HUDEP-2 (cell line): ENCODE results near the gene RIC8B.

Experiments used
- DNase-seq, 76 experiments: peaks; one replicate each; lab custom pipeline; 2025; ENCODE audit not compliant: unreplicated experiment in 76 of 76; lab: John Stamatoyannopoulos, UW

Gene RIC8B

DNA sequence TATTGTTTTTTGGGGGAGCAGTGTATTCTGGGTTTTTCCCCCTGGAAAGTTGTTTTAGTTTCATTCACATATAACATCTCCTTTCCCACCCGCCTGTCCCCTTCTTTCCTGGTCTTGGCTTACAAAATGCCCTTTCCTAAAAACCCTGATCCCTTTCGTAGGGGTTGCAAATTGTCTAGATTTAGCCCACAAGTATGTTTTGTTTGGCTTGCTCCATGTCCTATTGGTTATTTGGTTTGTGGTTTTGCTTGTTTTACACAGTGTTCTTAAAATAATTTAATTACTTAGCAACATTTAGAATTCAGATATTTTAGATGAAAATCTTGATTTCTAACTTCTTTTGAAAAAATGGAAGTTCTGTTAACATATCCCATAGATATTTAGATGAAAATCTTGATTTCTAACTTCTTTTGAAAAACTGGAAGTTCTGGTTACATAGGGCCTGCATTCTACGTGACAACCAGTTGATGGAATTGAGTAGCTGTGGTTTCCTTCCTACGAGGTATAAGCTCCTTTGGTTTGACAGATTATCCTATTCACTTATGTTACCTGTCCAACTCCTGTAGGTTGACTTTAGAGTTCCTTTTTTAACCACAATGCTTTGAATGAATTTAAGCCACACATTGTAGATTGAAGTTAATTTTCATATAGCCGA lies 92.1 kb downstream of the RIC8B start:
- DNase-seq, result no peak

DNA sequence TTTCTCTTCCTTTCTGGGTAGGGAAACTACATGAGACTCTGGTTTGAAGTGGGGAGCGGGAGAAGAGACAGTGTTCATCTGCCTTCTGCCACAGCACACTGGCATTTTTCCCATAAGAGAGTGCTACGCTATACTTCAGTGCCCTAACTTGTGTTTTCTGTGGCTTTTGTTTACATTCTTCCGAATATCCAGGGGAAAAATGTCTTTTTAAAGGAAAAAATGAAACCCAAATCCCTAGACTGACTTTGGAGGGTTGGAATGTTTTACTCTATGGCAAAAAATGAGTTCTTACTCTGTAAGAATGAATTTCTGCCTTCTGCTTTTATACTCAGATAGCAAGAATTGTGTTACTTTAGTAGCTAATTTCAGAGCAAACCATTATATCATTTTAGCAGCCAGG lies 93.2 kb downstream of the RIC8B start:
- DNase-seq, result no peak

DNA sequence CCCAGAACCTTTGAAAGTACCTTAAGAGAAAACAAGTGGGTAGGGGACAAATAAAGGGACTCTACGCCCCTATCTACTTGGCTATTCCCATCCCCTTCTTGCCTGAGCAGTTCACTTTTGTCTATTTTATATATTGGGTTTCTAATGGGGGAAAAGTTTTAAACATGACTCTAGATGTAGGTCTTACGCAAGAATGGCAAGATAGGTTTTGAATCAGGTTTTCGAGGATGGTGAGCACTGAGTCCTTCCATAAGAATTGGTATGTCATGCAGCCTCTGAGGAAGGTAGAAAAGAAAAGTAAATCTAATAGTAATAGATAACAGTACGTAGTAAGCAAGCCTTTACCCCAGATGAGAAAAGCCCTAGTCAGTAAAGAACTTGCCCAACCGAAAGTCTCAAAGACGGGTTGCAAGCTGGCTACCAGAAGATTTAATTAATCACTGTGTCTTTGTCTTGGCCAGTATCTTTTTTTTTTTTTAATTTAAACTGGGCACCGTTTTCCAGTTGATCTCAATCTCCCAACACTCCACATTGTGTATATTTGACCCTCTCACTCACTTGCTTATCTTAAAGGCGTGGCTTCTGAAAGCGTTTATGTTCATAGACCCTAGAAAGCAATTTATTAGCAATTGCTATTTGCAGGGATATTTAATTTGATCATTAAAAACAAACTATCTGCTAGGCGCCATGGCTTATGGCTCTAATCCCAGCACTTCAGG lies 94.7 kb downstream of the RIC8B start:
- DNase-seq, result no peak

DNA sequence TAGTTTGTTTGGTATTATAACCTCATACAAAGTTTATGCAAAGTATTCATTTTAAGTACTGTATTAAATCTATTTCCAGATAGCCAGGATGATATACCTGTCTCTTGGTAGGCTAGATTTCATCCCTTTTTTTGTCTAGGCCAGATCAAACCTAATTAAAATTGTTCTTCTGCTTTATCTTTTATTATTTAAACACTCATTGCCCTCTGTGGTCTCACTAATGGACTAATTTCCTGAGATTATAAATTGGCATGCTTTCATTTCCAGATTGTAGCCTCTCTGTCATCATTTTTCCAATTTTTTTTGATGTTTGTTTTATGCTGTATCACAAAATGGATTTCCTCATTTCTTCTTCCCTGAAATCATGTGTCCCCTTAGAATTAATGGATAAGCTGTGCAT lies 95.6 kb downstream of the RIC8B start:
- DNase-seq, result no peak

DNA sequence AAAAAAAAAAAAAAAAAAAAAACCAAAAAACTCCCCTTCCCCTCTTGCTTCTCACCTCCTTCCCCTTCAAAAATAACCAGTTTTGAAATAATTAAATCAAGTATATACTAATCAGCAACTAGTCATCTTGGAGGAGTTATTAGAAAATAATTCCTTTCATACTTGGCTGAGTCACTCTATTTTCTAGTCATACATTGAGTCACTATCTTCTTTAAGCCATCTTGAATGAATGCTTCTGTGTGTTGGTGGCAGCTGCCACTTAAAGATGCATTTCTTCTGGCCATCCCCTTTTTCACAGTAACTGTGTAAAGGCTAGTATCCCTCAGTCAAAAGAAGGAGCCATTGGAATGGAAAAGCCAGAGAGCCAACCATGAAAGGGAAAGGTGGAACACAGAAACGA lies 97.0 kb downstream of the RIC8B start:
- DNase-seq, result no peak

DNA sequence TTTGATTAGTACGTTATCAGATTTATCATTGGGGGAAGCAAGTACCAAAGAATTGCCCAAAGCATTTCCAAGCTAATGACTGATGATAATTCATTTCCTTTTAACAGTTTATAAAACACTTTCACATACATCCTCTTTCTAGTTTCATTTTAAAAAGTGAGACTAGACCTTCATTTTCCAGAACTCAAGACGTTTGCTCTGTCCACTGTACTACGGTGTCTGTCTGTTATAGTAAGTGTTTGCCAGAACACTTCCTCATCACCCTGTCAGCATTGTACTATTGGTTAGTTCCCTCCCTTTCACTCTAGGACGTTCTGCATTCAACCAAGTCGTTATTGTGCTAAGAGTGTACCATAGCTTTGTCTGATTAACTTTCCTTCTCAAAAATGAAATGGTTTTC lies 99.5 kb downstream of the RIC8B start:
- no peak for DNase-seq

DNA sequence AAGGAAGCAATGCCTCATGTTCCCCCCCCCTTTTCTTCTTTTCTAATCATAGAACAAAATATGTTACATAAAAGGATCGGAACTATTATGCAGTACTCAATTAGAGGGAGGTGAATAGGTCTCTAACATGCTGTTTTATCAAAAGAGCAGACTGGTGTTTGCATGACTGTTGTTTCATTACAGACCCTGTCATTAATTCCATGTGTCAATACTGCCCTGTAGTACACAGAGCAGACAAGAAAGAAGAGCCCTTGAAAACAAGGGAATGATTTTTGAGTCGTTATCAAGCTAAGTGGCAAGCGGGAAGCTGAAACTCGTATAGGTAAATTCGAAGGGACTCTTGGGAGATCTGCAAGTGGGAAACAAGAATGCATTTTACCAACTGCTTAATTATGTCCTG lies 104.3 kb downstream of the RIC8B start:
- no peak for DNase-seq

DNA sequence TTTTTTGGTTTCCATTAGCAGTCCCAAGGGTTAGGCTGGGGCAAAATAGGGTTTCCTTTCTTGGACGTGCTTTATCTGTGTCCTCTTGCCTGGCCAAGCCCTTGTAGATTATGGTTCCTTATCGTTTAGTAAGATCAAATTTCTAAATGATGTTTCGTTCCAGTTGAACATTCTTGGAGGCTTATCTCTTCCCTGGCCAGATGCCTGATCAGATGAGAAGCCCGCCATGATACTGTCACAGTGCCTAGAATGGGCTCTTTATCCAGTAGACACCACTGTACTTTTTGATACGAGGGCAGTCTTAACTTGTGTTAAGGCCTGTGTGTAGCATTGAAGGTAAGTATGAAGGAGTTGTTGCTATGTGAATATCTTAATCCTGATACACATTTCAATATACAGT lies 105.1 kb downstream of the RIC8B start:
- DNase-seq, result peak in 40 of 76 experiments; percentile 1 to 63 (median 22)

DNA sequence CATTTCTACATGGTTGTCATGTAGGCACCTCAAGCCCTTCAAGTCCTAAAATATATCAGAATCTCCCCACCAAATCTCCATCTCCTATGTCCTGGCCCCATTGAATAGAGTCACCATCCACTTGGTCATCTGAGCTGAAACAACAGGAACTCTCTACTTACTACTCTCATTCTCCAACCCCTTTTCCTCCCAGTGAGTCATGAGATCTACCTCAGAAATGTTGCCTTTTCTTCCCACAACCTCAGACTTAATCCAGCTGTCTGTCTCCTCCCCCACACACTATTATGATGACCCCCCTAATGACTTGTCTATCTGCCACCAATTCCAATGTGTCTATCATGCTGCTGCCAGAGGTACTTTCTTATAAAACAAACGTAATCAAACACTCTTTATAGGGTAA lies 108.9 kb downstream of the RIC8B start:
- no peak for DNase-seq

DNA sequence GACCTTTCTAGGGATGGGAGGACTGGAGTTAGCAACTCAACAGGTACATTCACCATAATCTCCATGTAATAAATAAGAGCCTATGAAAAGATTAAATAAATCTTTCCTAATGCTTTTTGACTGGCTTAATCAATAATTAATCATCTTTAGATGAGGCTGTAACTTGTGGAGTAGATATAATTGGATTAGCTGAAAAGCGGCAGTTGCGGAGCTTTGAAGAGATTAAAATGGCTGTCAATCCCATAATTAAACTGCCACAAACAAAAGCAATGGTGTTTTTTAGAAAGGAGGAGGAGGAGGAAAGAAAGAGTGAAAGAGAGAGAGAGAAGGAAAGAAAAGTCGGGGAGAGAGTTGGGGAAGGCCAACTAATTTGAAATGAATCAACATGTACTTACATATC lies 110.5 kb downstream of the RIC8B start:
- no peak for DNase-seq

DNA sequence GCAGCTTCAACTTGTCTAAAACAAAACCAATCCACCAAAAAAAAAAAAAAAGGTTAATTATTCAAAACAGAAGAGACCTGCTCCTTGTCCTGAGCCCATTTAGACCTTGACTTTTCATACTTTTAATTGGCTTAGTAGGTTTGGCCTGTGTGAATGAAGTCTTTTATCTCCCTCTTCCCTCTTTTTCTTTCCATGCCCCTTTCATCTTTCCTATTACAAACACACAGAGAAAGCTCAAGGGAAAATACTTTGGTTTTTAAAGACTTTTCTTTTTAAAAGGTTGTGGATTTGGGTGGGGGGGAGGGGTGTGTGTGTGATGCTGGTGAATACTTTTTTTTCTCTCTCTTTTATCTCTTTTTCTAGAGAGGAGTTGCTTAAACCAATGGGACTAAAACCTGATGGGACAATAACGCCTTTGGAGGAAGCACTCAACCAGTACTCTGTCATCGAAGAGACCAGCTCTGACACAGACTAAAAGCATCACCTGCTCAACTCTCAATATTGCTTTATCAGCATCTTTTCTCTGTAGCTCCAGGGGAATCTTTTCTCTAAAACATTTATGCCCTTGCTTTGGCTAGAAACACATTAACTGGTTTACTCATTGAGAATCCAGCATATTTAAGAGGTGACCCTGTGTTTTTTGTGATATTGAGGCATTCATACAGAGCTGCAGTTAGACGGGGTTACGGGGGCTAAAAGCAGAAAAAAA lies 111.2 kb downstream of the RIC8B start:
- DNase-seq, result no peak

DNA sequence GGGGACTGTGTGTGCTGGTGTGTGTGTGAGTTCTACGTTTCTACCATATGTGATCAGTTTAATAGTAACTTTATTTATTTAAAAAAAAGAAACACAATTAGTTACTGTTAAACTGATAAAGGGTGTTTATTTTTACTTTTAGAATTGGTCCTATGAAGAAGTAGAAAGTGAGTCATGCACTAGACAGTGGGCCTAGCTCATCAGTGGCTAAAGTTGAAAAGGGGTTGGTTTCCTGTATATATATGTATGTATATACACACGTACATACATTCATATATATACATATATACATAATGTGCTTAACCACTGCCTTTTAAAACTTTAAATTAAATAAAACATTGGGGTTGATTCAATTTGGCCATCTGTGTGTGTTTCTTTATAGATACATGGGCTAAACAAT lies 112.5 kb downstream of the RIC8B start:
- DNase-seq, result no peak

DNA sequence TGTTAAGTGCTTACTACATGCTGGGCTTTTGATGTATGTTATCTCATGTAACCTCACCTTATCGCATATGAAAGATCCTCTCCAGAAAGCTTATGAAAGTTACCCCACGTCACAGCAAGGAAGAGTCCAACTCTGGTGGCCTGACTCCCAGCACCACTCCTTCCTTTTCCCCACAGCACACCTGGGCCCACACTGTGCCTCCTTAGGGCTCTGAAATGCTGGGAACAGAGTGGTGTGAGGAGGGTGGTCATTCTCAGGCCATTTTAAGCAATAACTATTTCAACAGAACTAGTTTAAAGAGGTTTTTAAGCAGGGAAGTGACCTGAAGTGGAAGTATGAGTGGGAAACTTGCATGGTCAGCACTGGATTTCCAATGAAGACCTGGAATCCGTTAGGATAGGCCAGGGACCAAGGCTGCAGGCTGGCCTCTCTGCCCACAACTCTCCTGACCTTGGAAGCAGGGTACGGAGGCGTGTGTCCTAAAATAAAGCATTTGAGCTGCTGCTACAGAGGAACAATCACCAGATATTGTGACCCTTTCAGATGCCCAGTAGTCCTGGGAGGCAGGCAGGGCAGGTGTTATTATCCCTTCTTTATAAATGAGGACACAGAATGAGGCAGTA lies 114.0 kb downstream of the RIC8B start:
- no peak for DNase-seq

DNA sequence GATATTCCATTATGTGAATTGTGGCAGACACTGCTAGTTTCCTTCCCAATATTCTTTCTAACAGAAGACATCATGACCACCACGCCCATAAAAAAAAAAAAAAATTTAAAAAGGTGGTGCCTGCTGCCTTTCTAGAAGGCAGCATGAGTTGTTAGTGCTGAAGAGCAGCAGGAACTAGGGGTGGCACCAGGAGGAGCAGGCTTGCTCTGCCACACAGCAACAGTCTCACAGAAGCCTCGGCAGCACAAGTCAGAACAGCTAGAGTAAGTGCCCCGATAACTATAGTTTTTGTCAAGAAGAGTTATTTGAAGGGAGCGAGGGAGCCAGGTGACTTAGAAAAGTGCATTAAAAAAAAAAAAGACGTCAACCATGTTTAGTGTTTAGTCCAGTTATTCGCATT lies 114.8 kb downstream of the RIC8B start:
- DNase-seq, result no peak

DNA sequence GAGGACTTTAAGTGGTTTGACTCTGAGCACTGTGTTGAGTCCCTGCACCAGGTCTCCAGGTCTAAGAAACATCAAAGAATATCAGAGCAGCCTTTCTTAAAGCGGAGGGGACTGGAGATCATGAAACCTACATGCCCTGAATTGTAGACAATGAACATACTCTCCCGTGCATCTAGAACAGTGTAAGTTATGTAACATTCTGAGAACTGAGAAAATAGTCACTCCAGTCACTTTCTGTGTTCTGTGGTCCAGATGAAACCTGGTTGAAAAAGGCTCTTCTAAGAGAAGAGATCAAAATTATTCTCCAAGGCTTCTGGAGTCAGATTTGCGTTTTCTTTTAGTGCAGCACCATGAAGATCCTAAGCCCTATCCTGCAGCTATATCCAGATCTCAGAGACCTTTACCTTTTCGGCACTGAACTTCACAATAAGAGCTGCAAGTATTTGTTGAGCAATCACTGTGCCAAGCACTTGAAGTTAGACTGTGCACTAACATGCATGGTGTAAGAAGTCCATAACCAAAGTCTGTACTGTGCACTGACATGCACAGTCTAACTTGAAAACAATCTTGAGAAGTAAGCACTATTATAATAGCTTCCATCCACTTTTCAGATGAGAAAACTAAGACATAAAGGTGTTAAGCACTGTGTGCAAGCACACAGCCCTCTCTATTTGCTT lies 115.6 kb downstream of the RIC8B start:
- no peak for DNase-seq

DNA sequence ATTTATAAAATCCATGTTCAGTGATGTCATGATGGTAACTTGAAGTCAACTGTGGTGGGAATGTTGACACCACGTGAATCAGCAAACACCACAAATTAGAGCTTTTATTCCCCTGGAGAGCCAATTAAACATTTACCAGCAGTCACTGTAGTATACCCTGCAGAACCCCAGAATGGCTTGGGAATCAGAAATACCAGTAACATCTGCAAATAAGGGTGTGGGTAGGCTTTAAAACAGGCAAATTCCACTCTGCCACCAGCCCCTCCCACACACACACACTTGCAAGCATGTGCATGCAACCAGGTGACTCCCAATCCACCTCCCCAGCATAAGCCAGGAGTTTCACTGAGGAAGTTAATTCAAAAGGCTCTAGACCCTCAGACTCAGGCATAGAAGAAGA lies 117.6 kb downstream of the RIC8B start:
- no peak for DNase-seq

DNA sequence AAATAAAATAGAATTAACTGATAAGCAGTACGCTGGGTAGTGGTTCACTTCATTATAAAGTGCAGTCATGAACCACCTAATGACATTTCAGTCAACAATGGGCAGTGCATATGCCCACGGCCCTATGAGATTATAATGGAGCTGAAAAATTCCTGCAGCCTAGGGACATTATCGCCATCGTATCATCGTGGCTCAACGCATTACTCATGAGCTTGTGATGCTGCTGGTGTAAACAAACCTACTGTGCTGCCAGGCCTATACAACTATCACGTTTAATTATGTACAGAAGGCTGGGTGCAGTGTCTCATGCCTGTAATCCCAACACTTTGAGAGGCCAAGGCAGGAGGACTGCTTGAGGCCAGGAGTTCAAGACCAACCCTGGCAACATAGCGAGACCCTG lies 119.0 kb downstream of the RIC8B start:
- no peak for DNase-seq

DNA sequence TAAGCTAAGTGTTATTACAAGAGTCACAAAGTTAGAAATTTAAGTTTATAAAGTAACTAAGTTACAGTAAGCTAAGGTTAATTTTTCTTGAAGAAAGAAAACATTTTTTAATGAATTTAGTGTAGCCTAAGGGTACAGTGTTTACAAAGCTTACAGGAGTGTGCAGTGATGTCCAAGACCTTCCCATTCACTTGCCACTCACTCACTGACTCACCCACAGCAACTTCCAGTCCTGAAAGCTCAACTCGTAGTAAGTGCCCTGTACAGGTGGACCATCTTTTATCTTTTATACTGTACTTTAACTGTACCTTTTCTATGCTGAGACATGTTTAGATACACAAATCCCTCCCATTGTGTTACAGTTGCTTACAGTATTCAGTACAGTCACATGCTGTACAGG lies 120.3 kb downstream of the RIC8B start:
- DNase-seq, result no peak

DNA sequence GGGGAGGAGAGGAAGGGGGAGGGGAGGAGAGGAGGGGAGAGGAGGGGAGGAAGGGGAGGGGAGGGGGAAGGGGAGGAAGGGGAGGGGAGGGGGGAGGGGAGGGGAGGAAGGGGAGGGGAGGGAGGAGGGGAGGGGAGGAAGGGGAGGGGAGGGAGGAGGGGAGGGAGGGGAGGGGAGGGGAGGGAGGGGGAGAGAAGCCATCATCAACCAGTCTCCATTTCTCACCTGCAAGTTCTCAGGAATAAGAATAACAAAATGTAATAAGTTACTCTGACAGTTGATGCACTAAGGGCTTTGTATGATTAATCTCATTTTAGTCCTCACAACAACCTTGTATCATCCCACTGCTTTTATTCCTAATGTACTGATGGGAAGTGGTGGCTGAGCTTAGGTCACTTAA lies 122.1 kb downstream of the RIC8B start:
- DNase-seq, result no peak

DNA sequence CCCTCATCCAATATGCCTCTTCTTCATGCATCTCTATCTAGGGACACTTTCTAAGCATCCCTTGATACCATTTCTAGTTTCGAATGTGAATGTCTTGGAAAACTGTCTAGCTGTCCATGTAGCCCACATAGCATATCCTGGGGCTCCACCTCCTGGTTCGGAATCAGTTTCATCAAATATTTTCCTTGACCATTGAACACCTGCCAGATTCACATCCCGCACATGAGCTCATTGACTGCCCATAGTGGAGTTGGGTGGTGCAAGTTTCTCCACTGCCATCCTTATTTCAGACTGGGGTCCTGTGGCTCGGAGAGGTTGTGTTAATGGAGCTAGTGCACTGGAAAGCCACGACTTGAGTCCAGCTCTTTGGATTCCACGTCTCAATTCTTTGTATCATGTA lies 122.6 kb downstream of the RIC8B start:
- peak in 1 of 76 experiments; percentile 10 for DNase-seq
